ENCODE measurements around the gene CALCB. TPM values are rescaled to one million over a fixed set of nuclear protein-coding genes. Genes with fewer than 3 reads are reported as not detected.

Gene CALCB
- total and polyA plus RNA-seq, 2 of the 8 experiments (the other 6 are each of a cell fraction or from before 2014, with no cell fraction given): 3.7 to 4.2 TPM

DNA sequence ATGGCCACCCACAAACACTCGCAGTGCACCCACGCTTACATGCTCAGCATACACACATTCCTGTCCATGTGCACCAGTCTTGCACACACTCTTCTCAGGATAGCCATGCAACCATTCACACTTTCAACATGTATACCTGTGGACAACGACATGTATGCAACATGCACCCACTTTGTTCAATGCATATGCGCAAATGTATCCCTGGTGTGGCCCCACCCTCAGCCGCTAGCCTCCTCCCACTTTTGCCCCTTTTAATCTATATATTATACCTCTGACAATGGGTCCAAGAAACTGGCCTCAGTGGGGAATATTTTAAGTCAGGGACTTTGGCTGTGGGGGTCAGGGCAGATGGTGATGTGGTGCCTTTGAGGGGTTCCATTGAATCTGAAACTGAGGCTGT lies 42.3 kb downstream of the CALCB start:
- H2BK120ac ChIP-seq (replicated peaks; ENCODE audit: low read depth, low read length): peak overlapping the region; percentile 8
- H4K5ac ChIP-seq (ENCODE audit: insufficient read length, low read depth, low read length): no peak overlapping the region
- no peak overlapping the region; a peak in 1 of 4 replicates for H3K4me2 ChIP-seq (ENCODE audit: insufficient read depth in 1 of 2, low read depth in 2 of 2, low read length in 2 of 2)
- no peak overlapping the region for H2BK15ac ChIP-seq (ENCODE audit: low read length)
- FAIRE-seq: no peak
- peaks cover 1 to 26% (median 18%) of the 10 kb centered on the region in 4 experiments; a peak in 6 of 7 replicates for H3K27me3 ChIP-seq (replicated peaks in 1 of 4; ENCODE audit: control insufficient read depth in 3 of 4, extremely low read depth in 1 of 4, insufficient read depth in 3 of 4, low read length in 3 of 4)
- no peak overlapping the region for H3K56ac ChIP-seq (replicated peaks; ENCODE audit: insufficient read length, low read depth, low read length)
- ChIA-PET POLR2A (ENCODE audit: partially characterized antibody) (no interaction called here), CTCF (ENCODE audit: partially characterized antibody) (interaction anchor here (1.2 to 4.4 kb wide), 11 partner anchors 8 to 209 kb away, joined by 3 to 32 read pairs (median 9); no protein-coding TSS in a partner anchor)
- H4K20me1 ChIP-seq (replicated peaks in 1 of 2; ENCODE audit: control insufficient read depth in 1 of 2, insufficient read depth in 2 of 2, low read length in 2 of 2): peaks cover 0 to 2% of the 10 kb centered on the region in 2 experiments
- H4K91ac ChIP-seq (replicated peaks; ENCODE audit: insufficient read length, low read length): no peak overlapping the region
- no peak overlapping the region for H3K23ac ChIP-seq (ENCODE audit: insufficient read length)
- H3K4ac ChIP-seq (replicated peaks; ENCODE audit: insufficient read length, low read depth, low read length): no peak overlapping the region
- no peak overlapping the region for H2BK20ac ChIP-seq (ENCODE audit: low read length)
- H2BK5ac ChIP-seq (ENCODE audit: low read depth, low read length): no peak overlapping the region
- WGBS, 2 experiments (ENCODE audit: extremely low coverage in 1 of 2, insufficient coverage in 1 of 2, insufficient read length in 1 of 2, insufficient replicate concordance in 2 of 2, low coverage in 1 of 2, low lambda C conversion rate in 2 of 2, missing lambda C conversion rate in 1 of 2): 87% methylated on average over 5 of the region's 5 CpGs; no CpG with 5 or more reads in 1 of the 2 experiments
- H4K8ac ChIP-seq (ENCODE audit: extremely low read depth, insufficient read depth, low read length): no peak overlapping the region
- no peak overlapping the region for H3K14ac ChIP-seq (ENCODE audit: insufficient read length)
- H3K79me2 ChIP-seq (ENCODE audit: control insufficient read depth in 1 of 2, insufficient read depth in 2 of 2, low read length in 2 of 2): no peaks in the 10 kb centered on the region
- peaks cover 0 to 3% (median under 1%) of the 10 kb centered on the region in 4 experiments; a peak in 1 of 7 replicates for H3K4me1 ChIP-seq (replicated peaks in 1 of 4; ENCODE audit: control insufficient read depth in 3 of 4, insufficient read depth in 4 of 4, low read length in 3 of 4)
- H3K9me3 ChIP-seq (ENCODE audit: insufficient read depth in 2 of 2, low read depth in 1 of 2, low read length in 1 of 2): no peaks in the 10 kb centered on the region
- no peak for TF ChIP-seq CEBPB (IDR thresholded peaks at IDR 0.05; ENCODE audit: low read depth, low read length)
- no peak for TF ChIP-seq SIN3A (conservative IDR thresholded peaks at IDR 0.05 in 1 of 2, IDR thresholded peaks at IDR 0.05 in 1 of 2; ENCODE audit: low read depth in 1 of 2, low read length in 2 of 2)
- TF ChIP-seq ATF2 (IDR thresholded peaks at IDR 0.05; ENCODE audit: low read length): no peak
- no peak for TF ChIP-seq POU5F1 (IDR thresholded peaks at IDR 0.05; ENCODE audit: low read depth, low read length)
- TF ChIP-seq CTBP2 (IDR thresholded peaks at IDR 0.05; ENCODE audit: borderline replicate concordance, insufficient read depth, insufficient read length, low read length): no peak
- TF ChIP-seq CHD1 (IDR thresholded peaks at IDR 0.05; ENCODE audit: low read depth, low read length): no peak
- no peak for TF ChIP-seq RFX5 (IDR thresholded peaks at IDR 0.05; ENCODE audit: borderline replicate concordance, low read depth, low read length)
- no peak for TF ChIP-seq SRF (IDR thresholded peaks at IDR 0.05; ENCODE audit: low read depth, low read length)
- no peak for TF ChIP-seq YY1 (IDR thresholded peaks at IDR 0.05; ENCODE audit: low read depth, low read length)
- no peak for TF ChIP-seq TEAD4 (IDR thresholded peaks at IDR 0.05; ENCODE audit: low read depth, low read length)
- DNase-seq (ENCODE audit: low read depth in 1 of 2, low spot score in 2 of 2): no peak
- no peaks in the 10 kb centered on the region for H3K79me1 ChIP-seq (ENCODE audit: low read depth, low read length)
- no peak overlapping the region for H3K9ac ChIP-seq (replicated peaks in 1 of 4; ENCODE audit: extremely low read depth in 1 of 4, low read depth in 3 of 4, low read length in 3 of 4)
- H3K27ac ChIP-seq (ENCODE audit: low read depth, low read length): no peak overlapping the region
- no peak overlapping the region for H2AK5ac ChIP-seq (ENCODE audit: low read depth, low read length)
- no peaks in the 10 kb centered on the region for H3K36me3 ChIP-seq (ENCODE audit: control insufficient read depth in 2 of 4, insufficient read depth in 4 of 4, low read length in 3 of 4)
- H3K4me3 ChIP-seq (ENCODE audit: extremely low read depth in 1 of 4, insufficient read depth in 2 of 4, low read depth in 3 of 4, low read length in 4 of 4): no peak overlapping the region
- no peak overlapping the region for H2BK12ac ChIP-seq (ENCODE audit: low read depth, low read length)
- H2AFZ ChIP-seq (ENCODE audit: low read length): no peak overlapping the region
- peaks cover 5% of the 10 kb centered on the region; the same call in 1 of the 2 replicates for H3K23me2 ChIP-seq (ENCODE audit: low read depth, low read length)
- H3K18ac ChIP-seq (ENCODE audit: extremely low read depth, low read length): no peak overlapping the region
